HG02588 (cell line): ENCODE measurements around the gene C6orf132.

Experiments
- ATAC-seq: cut with Tn5 transposase; IDR thresholded peaks from one replicate; pipeline ENCODE4 v1.9.1; 2021; ENCODE audit warnings: mild to moderate bottlenecking, moderate library complexity; ENCODE audit not compliant: unreplicated experiment

The C6orf132 gene

GRCh38 chr6:42106112-42107023 lies 36.1 kb downstream of the C6orf132 start:
- ATAC-seq, result no peak

- no peak for ATAC-seq
Observed at GRCh38 chr6:42105709-42106108, 36.7 kb downstream of the C6orf132 start.

GRCh38 chr6:42105156-42105648 lies 37.2 kb downstream of the C6orf132 start:
- ATAC-seq, result no peak

- ATAC-seq, result peak; percentile 14
Observed at GRCh38 chr6:42104804-42105125, 37.7 kb downstream of the C6orf132 start.

- ATAC-seq, result peak; percentile 52
Observed at GRCh38 chr6:42104095-42104803, 38.2 kb downstream of the C6orf132 start.

- ATAC-seq, result no peak
Observed at GRCh38 chr6:42103753-42104094, 38.7 kb downstream of the C6orf132 start.

GRCh38 chr6:42103216-42103615 lies 39.2 kb downstream of the C6orf132 start:
- no peak for ATAC-seq

- no peak for ATAC-seq
Observed at GRCh38 chr6:42101186-42101657, 41.2 kb downstream of the C6orf132 start.

- no peak for ATAC-seq
Observed at GRCh38 chr6:42100029-42100901, 42.2 kb downstream of the C6orf132 start.

GRCh38 chr6:42099340-42100028 lies 42.9 kb downstream of the C6orf132 start:
- no peak for ATAC-seq

- no peak for ATAC-seq
Observed at GRCh38 chr6:42095776-42096541, 46.5 kb downstream of the C6orf132 start.

- no peak for ATAC-seq
Observed at GRCh38 chr6:42095094-42095493, 47.3 kb downstream of the C6orf132 start.

GRCh38 chr6:42093582-42094329 lies 48.7 kb downstream of the C6orf132 start:
- no peak for ATAC-seq

GRCh38 chr6:42091718-42092023 lies 50.7 kb downstream of the C6orf132 start:
- ATAC-seq, result no peak

GRCh38 chr6:42090819-42091717 lies 51.4 kb downstream of the C6orf132 start:
- no peak for ATAC-seq

GRCh38 chr6:42088101-42088591 lies 54.3 kb downstream of the C6orf132 start:
- no peak for ATAC-seq

GRCh38 chr6:42086046-42087035 lies 56.1 kb downstream of the C6orf132 start:
- ATAC-seq, result no peak
